Sigmoid colon (tissue), 4 donors: Measurements from ENCODE around the gene TECRL.

Source experiments
- CTCF ChIP-seq, 4 experiments: fragments of 450-650 bp in 3 of 4; fragments of 200-600 bp in 1 of 4; IDR thresholded peaks; one replicate each; pipeline ENCODE4 v1.5.1; 2016 to 2019; ENCODE audit warnings: antibody characterized with exemption in 4 of 4, mild to moderate bottlenecking in 3 of 4, moderate library complexity in 2 of 4
- EP300 ChIP-seq, 4 donors: sonication (generic); formaldehyde crosslinking; IDR thresholded peaks; one replicate each; pipeline ENCODE4 v1.6.1; 2017; ENCODE audit warnings: antibody characterized with exemption in 4 of 4
- POLR2A ChIP-seq, 2 donors: fragments of 450-650 bp; IDR thresholded peaks; one replicate each; pipeline ENCODE4 v1.6.1; 2016; ENCODE audit warnings: antibody characterized with exemption in 2 of 2, mild to moderate bottlenecking in 2 of 2, moderate library complexity in 2 of 2
- POLR2AphosphoS5 ChIP-seq, 4 donors: sonication (generic); formaldehyde crosslinking; IDR thresholded peaks; one replicate each; pipeline ENCODE4 v1.6.1; 2017; ENCODE audit warnings: antibody characterized with exemption in 4 of 4

- TF ChIP-seq CTCF (IDR thresholded peaks at IDR 0.05) (no peak), POLR2AphosphoS5 (IDR thresholded peaks at IDR 0.05) (no peak), POLR2A (IDR thresholded peaks at IDR 0.05) (no peak), EP300 (IDR thresholded peaks at IDR 0.05) (no peak)
Observed at GRCh38 chr4:64394469-64394868, 14.8 kb downstream of the TECRL start.
